Stimulated activated CD8-positive, alpha-beta memory T cell treated with anti-CD3 and anti-CD28 coated beads, Interleukin-4, amount 100 ng/mL, for 4 hours (primary cell): ENCODE data around the gene TMEM174.

ENCODE experiments used
- DNase-seq, 2 donors: peaks; one replicate each; pipeline ENCODE4 v3.0.0-alpha.2; 2020; ENCODE audit warnings: low read depth in 2 of 2, low spot score in 1 of 2

Gene TMEM174

GRCh38 chr5:73153513-73153912 lies 19.5 kb upstream of the TMEM174 start:
- DNase-seq, result no peak

- no peak for DNase-seq
These were observed 18.6 kb upstream of the TMEM174 start for GRCh38 chr5:73154208-73155006.

GRCh38 chr5:73155271-73156222 lies 17.4 kb upstream of the TMEM174 start:
- no peak for DNase-seq

GRCh38 chr5:73157414-73158303 lies 15.3 kb upstream of the TMEM174 start:
- no peak for DNase-seq

GRCh38 chr5:73158313-73158712 lies 14.7 kb upstream of the TMEM174 start:
- no peak for DNase-seq

- peak in 1 of 2 donors; percentile 21 for DNase-seq
These were observed 12.7 kb upstream of the TMEM174 start for GRCh38 chr5:73160239-73160671.

GRCh38 chr5:73170522-73170921 lies 2.5 kb upstream of the TMEM174 start:
- DNase-seq, result no peak

GRCh38 chr5:73171495-73171894 lies 1.5 kb upstream of the TMEM174 start:
- no peak for DNase-seq

GRCh38 chr5:73174100-73174815 lies 1.3 kb downstream of the TMEM174 start:
- DNase-seq, result no peak

GRCh38 chr5:73176250-73176649 lies 3.3 kb downstream of the TMEM174 start:
- DNase-seq, result no peak

- no peak for DNase-seq
These were observed 5.3 kb downstream of the TMEM174 start for GRCh38 chr5:73178265-73178664.

GRCh38 chr5:73179730-73180129 lies 6.7 kb downstream of the TMEM174 start:
- no peak for DNase-seq

- DNase-seq, result no peak
These were observed 7.6 kb downstream of the TMEM174 start for GRCh38 chr5:73180566-73180965.

GRCh38 chr5:73182307-73182706 lies 9.3 kb downstream of the TMEM174 start:
- DNase-seq, result no peak

- no peak for DNase-seq
These were observed 10.0 kb downstream of the TMEM174 start for GRCh38 chr5:73183000-73183399.

- DNase-seq, result no peak
These were observed 10.5 kb downstream of the TMEM174 start for GRCh38 chr5:73183481-73183891.

- DNase-seq, result no peak
These were observed 14.0 kb downstream of the TMEM174 start for GRCh38 chr5:73186976-73187375.

- DNase-seq, result no peak
These were observed 16.0 kb downstream of the TMEM174 start for GRCh38 chr5:73188764-73189531.

GRCh38 chr5:73189871-73190376 lies 16.9 kb downstream of the TMEM174 start:
- no peak for DNase-seq
